ENCODE results near the gene FAF1. TPM values are rescaled to one million over a fixed set of nuclear protein-coding genes. Genes with fewer than 3 reads are reported as not detected.
"Not testable (repeated sequence)": the region's sequence is repeated elsewhere in the genome, so short reads cannot be mapped to it uniquely, and the experiment has no call there.

FAF1 gene
- polyA plus RNA-seq, 1 of the 3 experiments (the other 2 are of a cell fraction) = 8.7 TPM

GRCh38 chr1:50915621-50916020, 44.4 kb downstream of the FAF1 start:
- H3K36me3 ChIP-seq (replicated peaks in 1 of 2; ENCODE audit: control insufficient read depth in 1 of 2, insufficient read depth in 2 of 2, low read length in 1 of 2) = no peaks in the 10 kb centered on the region
- DNase-seq = no peak
- no peak overlapping the region for H3K9ac ChIP-seq
- POLR2A ChIA-PET = no interaction called here
- no peak overlapping the region for H3K4me3 ChIP-seq (ENCODE audit: low read depth in 2 of 2, low read length in 1 of 2)
- H3K9me3 ChIP-seq = no peaks in the 10 kb centered on the region
- no peaks in the 10 kb centered on the region for H3F3A ChIP-seq (replicated peaks; ENCODE audit: insufficient read depth)
- peaks cover 59% of the 10 kb centered on the region for H3K79me2 ChIP-seq (ENCODE audit: insufficient read depth)
- no peaks in the 10 kb centered on the region for H3K9me2 ChIP-seq
- H2AFZ ChIP-seq (ENCODE audit: low read depth) = no peak overlapping the region
- CTCF ChIA-PET = interaction anchor here (1.0 to 2.8 kb wide), 2 partner anchors 14 to 274 kb away, joined by 4 to 7 read pairs; no protein-coding TSS in a partner anchor
- no peak overlapping the region for H3K27ac ChIP-seq (ENCODE audit: low read depth in 2 of 2, low read length in 1 of 2)
- no peak overlapping the region for H3K4me2 ChIP-seq
- no peaks in the 10 kb centered on the region for H4K20me1 ChIP-seq (ENCODE audit: insufficient read depth)
- no peaks in the 10 kb centered on the region for H3K4me1 ChIP-seq (ENCODE audit: control insufficient read depth in 1 of 2, insufficient read depth in 2 of 2, low read depth in 1 of 2, low read length in 1 of 2)
- H3K27me3 ChIP-seq (ENCODE audit: insufficient read depth) = no peaks in the 10 kb centered on the region
- TF ChIP-seq MAX (IDR thresholded peaks at IDR 0.05; ENCODE audit: low read depth) (no peak), CHD2 (IDR thresholded peaks at IDR 0.05; ENCODE audit: low read length, partially characterized antibody) (no peak), FOXJ3 (CRISPR knock-in tag; IDR thresholded peaks at IDR 0.05) (no peak)
- WGBS (ENCODE audit: low lambda C conversion rate) = 96% methylated on average over 2 of the region's 2 CpGs

- CTCF ChIA-PET = interaction anchor here (1.0 to 1.6 kb wide), 2 partner anchors 16 to 276 kb away, joined by 3 to 6 read pairs; no protein-coding TSS in a partner anchor
- H3K9me2 ChIP-seq = no peaks in the 10 kb centered on the region
- H3K27me3 ChIP-seq (ENCODE audit: insufficient read depth) = no peaks in the 10 kb centered on the region
- H2AFZ ChIP-seq (ENCODE audit: low read depth) = no peak overlapping the region
- H3K36me3 ChIP-seq (replicated peaks in 1 of 2; ENCODE audit: control insufficient read depth in 1 of 2, insufficient read depth in 2 of 2, low read length in 1 of 2) = no peaks in the 10 kb centered on the region
- no peaks in the 10 kb centered on the region for H3K4me1 ChIP-seq (ENCODE audit: control insufficient read depth in 1 of 2, insufficient read depth in 2 of 2, low read depth in 1 of 2, low read length in 1 of 2)
- H3K79me2 ChIP-seq (ENCODE audit: insufficient read depth) = peaks cover 46% of the 10 kb centered on the region; the same call in 1 of the 2 replicates
- no peak for DNase-seq
- no peak overlapping the region for H3K27ac ChIP-seq (ENCODE audit: low read depth in 2 of 2, low read length in 1 of 2)
- no peak overlapping the region for H3K4me2 ChIP-seq
- H3K9ac ChIP-seq = no peak overlapping the region
- H4K20me1 ChIP-seq (ENCODE audit: insufficient read depth) = no peaks in the 10 kb centered on the region
- WGBS (ENCODE audit: low lambda C conversion rate) = 75% methylated on average over 1 of the region's 1 CpG
- H3K4me3 ChIP-seq (ENCODE audit: low read depth in 2 of 2, low read length in 1 of 2) = no peak overlapping the region
- H3F3A ChIP-seq (replicated peaks; ENCODE audit: insufficient read depth) = no peaks in the 10 kb centered on the region
- no peak for TF ChIP-seq IRF3 (IDR thresholded peaks at IDR 0.05; ENCODE audit: low read depth, low read length)
- no peak for TF ChIP-seq ZBTB33 (IDR thresholded peaks at IDR 0.05; ENCODE audit: borderline replicate concordance, low read depth)
- TF ChIP-seq FOSL2 (IDR thresholded peaks at IDR 0.05; ENCODE audit: borderline replicate concordance, low read depth) = no peak
- TF ChIP-seq FOXJ3 (CRISPR knock-in tag; IDR thresholded peaks at IDR 0.05) = no peak
- no peak for TF ChIP-seq JUND (IDR thresholded peaks at IDR 0.05)
- no peak for TF ChIP-seq TAF1 (IDR thresholded peaks at IDR 0.05; ENCODE audit: borderline replicate concordance, low read depth, low read length)
- no peak for TF ChIP-seq USF2 (IDR thresholded peaks at IDR 0.05; ENCODE audit: borderline replicate concordance, low read depth, low read length)
- no peaks in the 10 kb centered on the region for H3K9me3 ChIP-seq
- POLR2A ChIA-PET = no interaction called here
These were observed 46.1 kb downstream of the FAF1 start for GRCh38 chr1:50913954-50914353.

- H3K9me3 ChIP-seq; H3K4me1 ChIP-seq (ENCODE audit: control insufficient read depth in 1 of 2, insufficient read depth in 2 of 2, low read depth in 1 of 2, low read length in 1 of 2); DNase-seq; H3K27me3 ChIP-seq (ENCODE audit: insufficient read depth); H3F3A ChIP-seq (replicated peaks; ENCODE audit: insufficient read depth); POLR2A ChIA-PET; H3K4me2 ChIP-seq; H3K36me3 ChIP-seq (replicated peaks in 1 of 2; ENCODE audit: control insufficient read depth in 1 of 2, insufficient read depth in 2 of 2, low read length in 1 of 2); H3K9ac ChIP-seq; H4K20me1 ChIP-seq (ENCODE audit: insufficient read depth); H3K27ac ChIP-seq (ENCODE audit: low read depth in 2 of 2, low read length in 1 of 2); H2AFZ ChIP-seq (ENCODE audit: low read depth); H3K4me3 ChIP-seq (ENCODE audit: low read depth in 2 of 2, low read length in 1 of 2); H3K9me2 ChIP-seq: not testable (repeated sequence)
- CTCF ChIA-PET = interaction anchor here (1.7 kb wide), 1 partner anchor 135 kb away, joined by 3 read pairs; no protein-coding TSS in a partner anchor
- H3K79me2 ChIP-seq (ENCODE audit: insufficient read depth) = peaks cover 29% of the 10 kb centered on the region; the same call in 1 of the 2 replicates
- WGBS (ENCODE audit: low lambda C conversion rate) = 100% methylated on average over 7 of the region's 12 CpGs
These were observed 49.7 kb downstream of the FAF1 start for GRCh38 chr1:50910356-50910755.

GRCh38 chr1:50907610-50908009, 52.5 kb downstream of the FAF1 start:
- peaks cover 20% of the 10 kb centered on the region; the same call in 1 of the 2 replicates for H3K79me2 ChIP-seq (ENCODE audit: insufficient read depth)
- H3K36me3 ChIP-seq (replicated peaks in 1 of 2; ENCODE audit: control insufficient read depth in 1 of 2, insufficient read depth in 2 of 2, low read length in 1 of 2); H3K27ac ChIP-seq (ENCODE audit: low read depth in 2 of 2, low read length in 1 of 2); H3F3A ChIP-seq (replicated peaks; ENCODE audit: insufficient read depth); H3K4me1 ChIP-seq (ENCODE audit: control insufficient read depth in 1 of 2, insufficient read depth in 2 of 2, low read depth in 1 of 2, low read length in 1 of 2); H3K4me2 ChIP-seq; H3K4me3 ChIP-seq (ENCODE audit: low read depth in 2 of 2, low read length in 1 of 2); DNase-seq; CTCF ChIA-PET; H3K9ac ChIP-seq; H4K20me1 ChIP-seq (ENCODE audit: insufficient read depth); POLR2A ChIA-PET; H3K9me2 ChIP-seq; H3K27me3 ChIP-seq (ENCODE audit: insufficient read depth); H3K9me3 ChIP-seq; H2AFZ ChIP-seq (ENCODE audit: low read depth): not testable (repeated sequence)
